Measurements from ENCODE around the gene CAMKMT.

DNA sequence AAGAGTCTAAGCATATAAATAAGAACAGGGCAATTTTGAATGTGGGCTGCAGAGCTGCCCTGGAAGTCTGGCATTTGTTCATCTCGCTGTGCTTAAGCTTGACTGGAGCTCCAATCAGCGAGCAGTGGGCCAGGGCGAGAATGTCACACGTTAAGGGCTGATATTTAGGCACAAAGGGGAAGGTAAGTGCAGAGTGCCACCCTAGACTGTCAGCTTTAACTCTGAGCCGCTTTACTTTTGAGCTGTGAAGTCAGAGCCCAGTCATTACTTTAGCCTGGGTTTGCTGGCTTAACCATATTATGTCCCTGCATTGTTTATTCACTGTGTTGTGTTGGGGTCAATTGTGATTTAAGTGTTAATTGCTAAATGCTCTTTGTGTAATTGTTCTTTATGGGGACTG, 343.6 kb downstream of the CAMKMT start:
- TF ChIP-seq, protein P1, sequence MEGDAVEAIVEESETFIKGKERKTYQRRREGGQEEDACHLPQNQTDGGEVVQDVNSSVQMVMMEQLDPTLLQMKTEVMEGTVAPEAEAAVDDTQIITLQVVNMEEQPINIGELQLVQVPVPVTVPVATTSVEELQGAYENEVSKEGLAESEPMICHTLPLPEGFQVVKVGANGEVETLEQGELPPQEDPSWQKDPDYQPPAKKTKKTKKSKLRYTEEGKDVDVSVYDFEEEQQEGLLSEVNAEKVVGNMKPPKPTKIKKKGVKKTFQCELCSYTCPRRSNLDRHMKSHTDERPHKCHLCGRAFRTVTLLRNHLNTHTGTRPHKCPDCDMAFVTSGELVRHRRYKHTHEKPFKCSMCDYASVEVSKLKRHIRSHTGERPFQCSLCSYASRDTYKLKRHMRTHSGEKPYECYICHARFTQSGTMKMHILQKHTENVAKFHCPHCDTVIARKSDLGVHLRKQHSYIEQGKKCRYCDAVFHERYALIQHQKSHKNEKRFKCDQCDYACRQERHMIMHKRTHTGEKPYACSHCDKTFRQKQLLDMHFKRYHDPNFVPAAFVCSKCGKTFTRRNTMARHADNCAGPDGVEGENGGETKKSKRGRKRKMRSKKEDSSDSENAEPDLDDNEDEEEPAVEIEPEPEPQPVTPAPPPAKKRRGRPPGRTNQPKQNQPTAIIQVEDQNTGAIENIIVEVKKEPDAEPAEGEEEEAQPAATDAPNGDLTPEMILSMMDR (IDR thresholded peaks at IDR 0.05; ENCODE audit: low read length) = no peak
- TF ChIP-seq EZH2 (IDR thresholded peaks at IDR 0.05; ENCODE audit: borderline replicate concordance, low read length) = no peak
